Cerebellar nuclear complex (tissue), 1 donor: ENCODE data around the gene FGFBP2.

Experiments used
- DNase-seq, 2 experiments: peaks; one replicate each; lab custom pipeline; 2025; lab: John Stamatoyannopoulos, UW

FGFBP2 gene

GRCh38 chr4:15963001-15963451 is at the start of gene FGFBP2:
Gene FGFBP2, minus strand, starts transcription at chr4:15963175. Its CDS starts 46 bp downstream, at chr4:15963129.
- DNase-seq = no peak

GRCh38 chr4:16011173-16011572 is 48.2 kb upstream of the FGFBP2 start:
- no peak for DNase-seq

GRCh38 chr4:16009153-16009552 is 46.2 kb upstream of the FGFBP2 start:
- no peak for DNase-seq

GRCh38 chr4:16007471-16008095 is 44.6 kb upstream of the FGFBP2 start:
- no peak for DNase-seq

GRCh38 chr4:16006771-16007446 is 43.9 kb upstream of the FGFBP2 start:
- no peak for DNase-seq

- DNase-seq = no peak
Measured at GRCh38 chr4:16005676-16006075, 42.7 kb upstream of the FGFBP2 start.

- no peak for DNase-seq
Measured at GRCh38 chr4:16001484-16001858, 38.5 kb upstream of the FGFBP2 start.

- no peak for DNase-seq
Measured at GRCh38 chr4:16000708-16001483, 37.9 kb upstream of the FGFBP2 start.

- DNase-seq = no peak
Measured at GRCh38 chr4:15996773-15997172, 33.8 kb upstream of the FGFBP2 start.

GRCh38 chr4:15995826-15996225 is 32.9 kb upstream of the FGFBP2 start:
- no peak for DNase-seq

GRCh38 chr4:15992167-15992485 is 29.2 kb upstream of the FGFBP2 start:
- no peak for DNase-seq

- DNase-seq = no peak
Measured at GRCh38 chr4:15990570-15991285, 27.8 kb upstream of the FGFBP2 start.

GRCh38 chr4:15989424-15989823 is 26.4 kb upstream of the FGFBP2 start:
- no peak for DNase-seq

- DNase-seq = no peak
Measured at GRCh38 chr4:15988222-15988621, 25.2 kb upstream of the FGFBP2 start.

GRCh38 chr4:15986907-15987306 is 23.9 kb upstream of the FGFBP2 start:
- no peak for DNase-seq

GRCh38 chr4:15983610-15984009 is 20.6 kb upstream of the FGFBP2 start:
- no peak for DNase-seq

GRCh38 chr4:15982842-15983524 is 20.0 kb upstream of the FGFBP2 start:
- no peak for DNase-seq

GRCh38 chr4:15976456-15977447 is 13.8 kb upstream of the FGFBP2 start:
- no peak for DNase-seq

GRCh38 chr4:15971068-15971801 is 8.3 kb upstream of the FGFBP2 start:
- no peak for DNase-seq
